Tibial nerve (tissue), 4 donors: ENCODE results near the gene DYNC1I1. TPM values are rescaled to one million over a fixed set of nuclear protein-coding genes. Genes with fewer than 3 reads are reported as not detected.

ENCODE experiments used
- DNase-seq, 2 donors: peaks; one replicate each; pipeline ENCODE4 v3.0.0-alpha.2; 2019; ENCODE audit warnings: low spot score in 2 of 2
- H3K27ac ChIP-seq, 4 donors: fragments of 200-600 bp; sonication (generic) in 3 of 4; one replicate each; pipeline ENCODE4 v1.5.1; 2017 to 2019; ENCODE audit warnings: mild to moderate bottlenecking in 1 of 4
- H3K27me3 ChIP-seq, 2 donors: fragments of 200-600 bp; sonication (generic) in 1 of 2; one replicate each; pipeline versions ENCODE4 v1.5.1 to v1.6.0; 2017 to 2019
- H3K36me3 ChIP-seq, 3 donors: fragments of 200-600 bp; sonication (generic); one replicate each; pipeline ENCODE4 v1.5.1; 2018 to 2019
- H3K4me1 ChIP-seq, 4 donors: fragments of 200-600 bp; sonication (generic) in 3 of 4; one replicate each; pipeline ENCODE4 v1.5.1; 2017 to 2019
- H3K4me3 ChIP-seq, 4 donors: fragments of 200-600 bp; sonication (generic) in 3 of 4; one replicate each; pipeline ENCODE4 v1.5.1; 2017 to 2019; ENCODE audit warnings: mild to moderate bottlenecking in 1 of 4, moderate library complexity in 1 of 4
- H3K9me3 ChIP-seq, 4 donors: fragments of 200-600 bp; sonication (generic) in 3 of 4; one replicate each; pipeline ENCODE4 v1.5.1; 2017 to 2019
- EP300 ChIP-seq, 2 donors: sonication (generic); formaldehyde crosslinking; IDR thresholded peaks; one replicate each; pipeline ENCODE4 v1.6.1; 2017; ENCODE audit warnings: antibody characterized with exemption in 2 of 2, mild to moderate bottlenecking in 1 of 2
- POLR2A ChIP-seq, 2 donors: fragments of 450-650 bp; IDR thresholded peaks; one replicate each; pipeline ENCODE4 v1.6.1; 2017; ENCODE audit warnings: antibody characterized with exemption in 2 of 2, mild to moderate bottlenecking in 2 of 2, moderate library complexity in 2 of 2
- WGBS, 2 donors: methylation state at CpG; one replicate each; pipeline ENCODE4 v1.1.5; 2018; 5-methylcytosine and 5-hydroxymethylcytosine counted together
- total RNA-seq, 4 donors: library from RNA; depleted of rRNA; stranded (reverse); fragments of >200 nt; gene quantifications; one replicate each; pipeline ENCODE4 v1.1.0, GENCODE V29; 2016
- TF ChIP-seq, protein P1 (sequence below), 5 experiments: fragments of 200-600 bp in 3 of 5; fragments of 450-650 bp in 2 of 5; sonication (generic) in 3 of 5; IDR thresholded peaks; one replicate each; pipeline ENCODE4 v1.5.1; 2016 to 2019; ENCODE audit warnings: antibody characterized with exemption in 5 of 5, mild to moderate bottlenecking in 3 of 5, moderate library complexity in 2 of 5

DYNC1I1 gene
- total RNA-seq, 4 donors from 2014 or later, result 5.5 to 12.0 (median 9.8) TPM

DNA sequence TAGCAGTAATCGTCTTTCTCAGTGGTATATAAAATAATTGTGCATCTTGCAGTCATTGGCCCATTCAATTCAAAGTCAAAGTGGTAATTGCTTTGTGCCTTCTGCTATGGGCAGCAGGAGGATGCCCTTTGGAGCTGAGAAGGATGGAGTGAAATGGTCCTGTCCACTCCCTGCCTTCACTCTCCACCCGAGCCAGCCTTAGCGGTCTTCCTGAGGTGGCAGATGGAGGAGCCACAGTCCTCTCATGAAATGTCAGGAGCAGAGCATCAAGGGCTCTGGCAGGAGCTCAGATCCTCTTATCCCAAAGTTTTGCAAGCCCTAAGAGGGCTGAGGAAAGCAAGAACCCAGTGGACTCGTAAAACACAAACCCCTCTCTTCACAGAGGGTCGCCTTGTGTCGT lies 199.4 kb downstream of the DYNC1I1 start:
- Histone ChIP-seq H3K9me3 (no peaks in the 10 kb centered on the region), H3K4me3 (no peak overlapping the region), H3K27ac (no peak overlapping the region), H3K36me3 (no peaks in the 10 kb centered on the region), H3K4me1 (peaks cover 0 to 6% (median 0%) of the 10 kb centered on the region in 4 donors), H3K27me3 (no peaks in the 10 kb centered on the region)
- no peak for DNase-seq
- TF ChIP-seq EP300 (IDR thresholded peaks at IDR 0.05) (no peak), POLR2A (IDR thresholded peaks at IDR 0.05) (no peak)
- 83 to 94% methylated on average over 6 of the region's 6 CpGs for WGBS, 2 donors

DNA sequence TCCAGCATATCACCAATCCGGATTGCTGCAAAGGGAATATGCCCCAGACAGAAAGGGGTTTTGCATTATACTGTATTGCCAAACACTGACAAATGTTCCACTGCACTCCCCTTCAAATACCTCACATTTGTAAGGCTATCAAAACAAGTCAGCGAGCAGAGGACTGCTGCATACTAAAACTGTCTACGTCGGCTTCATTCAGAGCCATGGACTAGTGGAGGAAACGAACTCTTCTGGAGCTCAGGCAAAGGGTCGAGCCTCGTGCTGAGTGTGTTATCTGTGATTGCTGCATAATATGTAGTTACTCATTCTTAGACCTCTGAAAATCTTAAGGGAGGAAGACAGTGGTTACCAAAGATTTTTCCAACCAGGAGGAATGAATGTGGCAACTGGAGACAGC lies 200.2 kb downstream of the DYNC1I1 start:
- no peaks in the 10 kb centered on the region for H3K9me3 ChIP-seq
- no peak overlapping the region for H3K4me3 ChIP-seq
- no peaks in the 10 kb centered on the region for H3K36me3 ChIP-seq
- no peak for DNase-seq
- H3K27me3 ChIP-seq, result no peaks in the 10 kb centered on the region
- H3K4me1 ChIP-seq, result peaks cover 0 to 6% (median 0%) of the 10 kb centered on the region in 4 donors
- no peak overlapping the region for H3K27ac ChIP-seq
- TF ChIP-seq EP300 (IDR thresholded peaks at IDR 0.05) (no peak), POLR2A (IDR thresholded peaks at IDR 0.05) (no peak)
- TF ChIP-seq, protein P1, sequence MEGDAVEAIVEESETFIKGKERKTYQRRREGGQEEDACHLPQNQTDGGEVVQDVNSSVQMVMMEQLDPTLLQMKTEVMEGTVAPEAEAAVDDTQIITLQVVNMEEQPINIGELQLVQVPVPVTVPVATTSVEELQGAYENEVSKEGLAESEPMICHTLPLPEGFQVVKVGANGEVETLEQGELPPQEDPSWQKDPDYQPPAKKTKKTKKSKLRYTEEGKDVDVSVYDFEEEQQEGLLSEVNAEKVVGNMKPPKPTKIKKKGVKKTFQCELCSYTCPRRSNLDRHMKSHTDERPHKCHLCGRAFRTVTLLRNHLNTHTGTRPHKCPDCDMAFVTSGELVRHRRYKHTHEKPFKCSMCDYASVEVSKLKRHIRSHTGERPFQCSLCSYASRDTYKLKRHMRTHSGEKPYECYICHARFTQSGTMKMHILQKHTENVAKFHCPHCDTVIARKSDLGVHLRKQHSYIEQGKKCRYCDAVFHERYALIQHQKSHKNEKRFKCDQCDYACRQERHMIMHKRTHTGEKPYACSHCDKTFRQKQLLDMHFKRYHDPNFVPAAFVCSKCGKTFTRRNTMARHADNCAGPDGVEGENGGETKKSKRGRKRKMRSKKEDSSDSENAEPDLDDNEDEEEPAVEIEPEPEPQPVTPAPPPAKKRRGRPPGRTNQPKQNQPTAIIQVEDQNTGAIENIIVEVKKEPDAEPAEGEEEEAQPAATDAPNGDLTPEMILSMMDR (IDR thresholded peaks at IDR 0.05), result no peak
- WGBS, 2 donors, result 39 to 45% methylated on average over 7 of the region's 7 CpGs

DNA sequence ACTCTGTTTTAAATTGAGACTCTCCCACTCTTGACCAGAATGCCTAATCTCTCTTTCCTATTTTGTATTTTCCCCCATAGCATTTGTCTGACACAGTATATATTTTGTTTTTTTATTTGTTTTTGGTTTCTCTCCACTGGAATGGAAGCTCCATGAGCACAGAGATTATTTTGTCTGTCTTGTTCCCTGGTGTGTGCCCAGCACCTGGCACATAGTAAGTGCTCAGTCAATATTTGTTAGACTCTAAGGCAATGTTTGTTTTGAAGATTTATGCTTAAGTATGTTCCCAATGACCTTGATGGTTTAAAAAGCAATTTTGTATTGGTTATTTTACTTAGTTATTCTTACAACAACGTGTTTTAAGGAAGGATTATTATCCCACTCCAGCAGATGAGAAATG lies 201.8 kb downstream of the DYNC1I1 start:
- peaks cover 0 to 6% (median 0%) of the 10 kb centered on the region in 4 donors for H3K4me1 ChIP-seq
- no peaks in the 10 kb centered on the region for H3K9me3 ChIP-seq
- H3K27ac ChIP-seq, result no peak overlapping the region
- H3K4me3 ChIP-seq, result no peak overlapping the region
- 36 to 69% methylated on average over 1 of the region's 1 CpG for WGBS, 2 donors
- TF ChIP-seq POLR2A (IDR thresholded peaks at IDR 0.05) (no peak), EP300 (IDR thresholded peaks at IDR 0.05) (no peak)
- TF ChIP-seq, protein P1 (IDR thresholded peaks at IDR 0.05), result no peak
- no peak for DNase-seq
- H3K27me3 ChIP-seq, result no peaks in the 10 kb centered on the region
- no peaks in the 10 kb centered on the region for H3K36me3 ChIP-seq

DNA sequence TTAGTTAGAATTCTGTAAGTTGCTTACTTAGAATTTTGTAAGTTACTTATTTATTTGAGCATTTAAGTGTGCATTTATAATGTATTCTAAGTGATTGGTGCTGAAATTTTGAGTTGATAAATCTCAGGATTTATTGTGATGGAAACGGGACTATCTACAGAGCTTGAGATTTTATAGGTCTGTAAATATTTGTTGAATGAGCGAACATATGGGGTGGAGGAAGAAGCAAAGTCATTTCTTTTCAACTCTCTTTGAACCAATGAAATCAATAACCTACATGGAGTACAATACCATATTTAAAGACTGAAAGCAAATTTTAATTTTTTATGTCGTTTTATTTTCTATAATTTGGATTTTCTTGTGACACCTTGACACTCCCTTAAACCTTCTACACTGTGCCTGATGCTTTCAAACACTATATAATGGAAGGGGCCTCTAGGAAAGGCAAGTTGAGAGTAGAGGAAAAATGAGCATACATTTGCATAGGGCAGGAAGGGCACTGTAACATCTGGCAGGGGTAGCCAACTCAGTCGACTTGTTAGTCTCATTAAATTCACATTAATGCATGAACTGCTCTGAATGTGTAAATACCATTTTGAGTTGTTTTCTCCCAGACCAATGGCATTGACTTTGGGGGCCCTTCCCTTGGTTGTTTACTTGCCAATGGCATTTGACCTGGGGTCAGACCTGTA lies 204.2 kb downstream of the DYNC1I1 start:
- 67 to 76% methylated on average over 4 of the region's 4 CpGs for WGBS, 2 donors
- Histone ChIP-seq H3K27me3 (no peaks in the 10 kb centered on the region), H3K4me3 (no peak overlapping the region), H3K4me1 (peaks cover 0 to 9% (median 0%) of the 10 kb centered on the region in 4 donors), H3K9me3 (no peaks in the 10 kb centered on the region), H3K27ac (no peak overlapping the region), H3K36me3 (no peaks in the 10 kb centered on the region)
- TF ChIP-seq POLR2A (IDR thresholded peaks at IDR 0.05), result no peak
- TF ChIP-seq, protein P1 (IDR thresholded peaks at IDR 0.05), result no peak
- no peak for TF ChIP-seq EP300 (IDR thresholded peaks at IDR 0.05)
- no peak for DNase-seq

DNA sequence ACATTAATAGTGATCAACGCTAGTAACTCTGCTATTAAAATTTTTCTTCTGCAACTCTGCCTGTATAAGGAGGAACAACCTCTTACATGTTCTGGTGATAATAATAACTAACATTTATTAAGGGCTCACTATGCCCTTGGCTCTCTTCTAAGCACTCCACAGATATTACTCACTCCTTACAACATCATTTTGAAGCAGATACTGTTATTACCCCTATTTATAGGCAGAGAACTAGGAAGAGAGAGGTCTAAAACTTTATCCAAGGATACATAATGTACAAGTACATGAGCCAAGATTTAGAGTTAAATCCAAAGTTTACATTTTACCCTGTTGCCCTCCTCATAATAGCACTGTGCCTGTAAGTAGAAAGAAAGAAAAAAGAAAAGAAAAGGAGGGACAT lies 205.6 kb downstream of the DYNC1I1 start:
- H3K27me3 ChIP-seq, result no peaks in the 10 kb centered on the region
- no peak for DNase-seq
- H3K9me3 ChIP-seq, result no peaks in the 10 kb centered on the region
- 88 to 96% methylated on average over 1 of the region's 1 CpG for WGBS, 2 donors
- no peak overlapping the region for H3K27ac ChIP-seq
- H3K36me3 ChIP-seq, result no peaks in the 10 kb centered on the region
- no peak overlapping the region for H3K4me3 ChIP-seq
- TF ChIP-seq, protein P1 (IDR thresholded peaks at IDR 0.05), result no peak
- TF ChIP-seq POLR2A (IDR thresholded peaks at IDR 0.05), result no peak
- TF ChIP-seq EP300 (IDR thresholded peaks at IDR 0.05), result no peak
- peaks cover 0 to 6% (median 0%) of the 10 kb centered on the region in 4 donors for H3K4me1 ChIP-seq
